ENCODE data around the gene SH3RF1. TPM values are rescaled to one million over a fixed set of nuclear protein-coding genes. Genes with fewer than 3 reads are reported as not detected.

The SH3RF1 gene
- total RNA-seq, 1 experiment from 2014 or later: 16.6 TPM

DNA sequence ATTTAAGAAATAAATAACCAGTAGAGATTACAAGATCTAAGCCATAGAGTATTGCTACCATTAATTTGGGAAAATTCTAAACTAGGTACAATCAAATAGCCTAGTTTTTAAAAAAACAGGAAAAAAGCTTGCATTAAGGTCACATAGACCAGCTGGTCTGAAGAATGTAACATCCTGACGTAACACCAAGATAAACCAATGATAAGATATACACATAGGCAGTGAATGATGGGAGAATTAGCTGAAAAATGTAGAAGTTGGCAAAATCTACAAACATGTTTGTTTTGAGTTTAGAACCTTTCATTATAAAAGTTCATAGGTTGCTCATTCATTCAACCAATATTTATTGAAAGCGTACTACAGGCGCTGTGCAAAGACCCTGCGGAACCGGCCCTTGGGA lies 120.0 kb downstream of the SH3RF1 start (continued):
- TF ChIP-seq ATF1 (CRISPR knock-in tag; IDR thresholded peaks at IDR 0.05) (no peak), FOXJ3 (CRISPR knock-in tag; IDR thresholded peaks at IDR 0.05; ENCODE audit: borderline replicate concordance) (no peak), OVOL2 (CRISPR knock-in tag; IDR thresholded peaks at IDR 0.05; ENCODE audit: borderline replicate concordance) (no peak), NR1H2 (CRISPR knock-in tag; IDR thresholded peaks at IDR 0.05) (no peak), JAZF1 (CRISPR knock-in tag; IDR thresholded peaks at IDR 0.05) (no peak), RELA (CRISPR knock-in tag; IDR thresholded peaks at IDR 0.05; ENCODE audit: borderline replicate concordance) (no peak), IRF2 (CRISPR knock-in tag; IDR thresholded peaks at IDR 0.05; ENCODE audit: borderline replicate concordance, low read depth) (no peak), ZNF396 (CRISPR knock-in tag; IDR thresholded peaks at IDR 0.05; ENCODE audit: borderline replicate concordance) (no peak)
- TF ChIP-seq, protein P1, sequence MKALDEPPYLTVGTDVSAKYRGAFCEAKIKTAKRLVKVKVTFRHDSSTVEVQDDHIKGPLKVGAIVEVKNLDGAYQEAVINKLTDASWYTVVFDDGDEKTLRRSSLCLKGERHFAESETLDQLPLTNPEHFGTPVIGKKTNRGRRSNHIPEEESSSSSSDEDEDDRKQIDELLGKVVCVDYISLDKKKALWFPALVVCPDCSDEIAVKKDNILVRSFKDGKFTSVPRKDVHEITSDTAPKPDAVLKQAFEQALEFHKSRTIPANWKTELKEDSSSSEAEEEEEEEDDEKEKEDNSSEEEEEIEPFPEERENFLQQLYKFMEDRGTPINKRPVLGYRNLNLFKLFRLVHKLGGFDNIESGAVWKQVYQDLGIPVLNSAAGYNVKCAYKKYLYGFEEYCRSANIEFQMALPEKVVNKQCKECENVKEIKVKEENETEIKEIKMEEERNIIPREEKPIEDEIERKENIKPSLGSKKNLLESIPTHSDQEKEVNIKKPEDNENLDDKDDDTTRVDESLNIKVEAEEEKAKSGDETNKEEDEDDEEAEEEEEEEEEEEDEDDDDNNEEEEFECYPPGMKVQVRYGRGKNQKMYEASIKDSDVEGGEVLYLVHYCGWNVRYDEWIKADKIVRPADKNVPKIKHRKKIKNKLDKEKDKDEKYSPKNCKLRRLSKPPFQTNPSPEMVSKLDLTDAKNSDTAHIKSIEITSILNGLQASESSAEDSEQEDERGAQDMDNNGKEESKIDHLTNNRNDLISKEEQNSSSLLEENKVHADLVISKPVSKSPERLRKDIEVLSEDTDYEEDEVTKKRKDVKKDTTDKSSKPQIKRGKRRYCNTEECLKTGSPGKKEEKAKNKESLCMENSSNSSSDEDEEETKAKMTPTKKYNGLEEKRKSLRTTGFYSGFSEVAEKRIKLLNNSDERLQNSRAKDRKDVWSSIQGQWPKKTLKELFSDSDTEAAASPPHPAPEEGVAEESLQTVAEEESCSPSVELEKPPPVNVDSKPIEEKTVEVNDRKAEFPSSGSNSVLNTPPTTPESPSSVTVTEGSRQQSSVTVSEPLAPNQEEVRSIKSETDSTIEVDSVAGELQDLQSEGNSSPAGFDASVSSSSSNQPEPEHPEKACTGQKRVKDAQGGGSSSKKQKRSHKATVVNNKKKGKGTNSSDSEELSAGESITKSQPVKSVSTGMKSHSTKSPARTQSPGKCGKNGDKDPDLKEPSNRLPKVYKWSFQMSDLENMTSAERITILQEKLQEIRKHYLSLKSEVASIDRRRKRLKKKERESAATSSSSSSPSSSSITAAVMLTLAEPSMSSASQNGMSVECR (CRISPR knock-in tag; IDR thresholded peaks at IDR 0.05; ENCODE audit: borderline replicate concordance): no peak
- TF ChIP-seq, protein P2, sequence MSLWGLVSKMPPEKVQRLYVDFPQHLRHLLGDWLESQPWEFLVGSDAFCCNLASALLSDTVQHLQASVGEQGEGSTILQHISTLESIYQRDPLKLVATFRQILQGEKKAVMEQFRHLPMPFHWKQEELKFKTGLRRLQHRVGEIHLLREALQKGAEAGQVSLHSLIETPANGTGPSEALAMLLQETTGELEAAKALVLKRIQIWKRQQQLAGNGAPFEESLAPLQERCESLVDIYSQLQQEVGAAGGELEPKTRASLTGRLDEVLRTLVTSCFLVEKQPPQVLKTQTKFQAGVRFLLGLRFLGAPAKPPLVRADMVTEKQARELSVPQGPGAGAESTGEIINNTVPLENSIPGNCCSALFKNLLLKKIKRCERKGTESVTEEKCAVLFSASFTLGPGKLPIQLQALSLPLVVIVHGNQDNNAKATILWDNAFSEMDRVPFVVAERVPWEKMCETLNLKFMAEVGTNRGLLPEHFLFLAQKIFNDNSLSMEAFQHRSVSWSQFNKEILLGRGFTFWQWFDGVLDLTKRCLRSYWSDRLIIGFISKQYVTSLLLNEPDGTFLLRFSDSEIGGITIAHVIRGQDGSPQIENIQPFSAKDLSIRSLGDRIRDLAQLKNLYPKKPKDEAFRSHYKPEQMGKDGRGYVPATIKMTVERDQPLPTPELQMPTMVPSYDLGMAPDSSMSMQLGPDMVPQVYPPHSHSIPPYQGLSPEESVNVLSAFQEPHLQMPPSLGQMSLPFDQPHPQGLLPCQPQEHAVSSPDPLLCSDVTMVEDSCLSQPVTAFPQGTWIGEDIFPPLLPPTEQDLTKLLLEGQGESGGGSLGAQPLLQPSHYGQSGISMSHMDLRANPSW (CRISPR knock-in tag; conservative IDR thresholded peaks at IDR 0.05; ENCODE audit: low read depth): no peak

DNA sequence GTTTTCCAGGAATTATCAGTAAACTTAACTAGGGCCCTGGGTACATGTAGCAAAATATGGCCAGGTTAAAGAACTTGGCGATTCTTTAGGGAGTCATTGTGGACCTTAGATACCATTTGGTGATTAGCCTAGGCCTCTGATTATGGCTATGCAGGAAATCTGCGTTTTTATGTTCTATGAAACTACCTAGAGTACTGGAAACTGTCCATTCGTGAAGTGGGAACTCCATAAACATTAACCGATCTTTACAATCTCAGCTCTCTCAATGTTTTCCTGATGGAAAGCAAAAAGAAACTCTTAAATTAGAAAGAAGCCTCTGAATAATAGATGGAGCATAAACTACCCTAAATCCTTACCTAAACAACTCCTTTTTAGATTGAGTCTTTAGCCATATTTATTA lies 121.9 kb downstream of the SH3RF1 start:
- CTCF ChIA-PET: no interaction called here
- H3K4me3 Mint-ChIP-seq: no peak overlapping the region
- no peak for TF ChIP-seq RELA (CRISPR knock-in tag; IDR thresholded peaks at IDR 0.05; ENCODE audit: borderline replicate concordance)
- TF ChIP-seq, protein P3, sequence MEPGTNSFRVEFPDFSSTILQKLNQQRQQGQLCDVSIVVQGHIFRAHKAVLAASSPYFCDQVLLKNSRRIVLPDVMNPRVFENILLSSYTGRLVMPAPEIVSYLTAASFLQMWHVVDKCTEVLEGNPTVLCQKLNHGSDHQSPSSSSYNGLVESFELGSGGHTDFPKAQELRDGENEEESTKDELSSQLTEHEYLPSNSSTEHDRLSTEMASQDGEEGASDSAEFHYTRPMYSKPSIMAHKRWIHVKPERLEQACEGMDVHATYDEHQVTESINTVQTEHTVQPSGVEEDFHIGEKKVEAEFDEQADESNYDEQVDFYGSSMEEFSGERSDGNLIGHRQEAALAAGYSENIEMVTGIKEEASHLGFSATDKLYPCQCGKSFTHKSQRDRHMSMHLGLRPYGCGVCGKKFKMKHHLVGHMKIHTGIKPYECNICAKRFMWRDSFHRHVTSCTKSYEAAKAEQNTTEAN (CRISPR knock-in tag; IDR thresholded peaks at IDR 0.05): no peak
- TF ChIP-seq, protein P4, sequence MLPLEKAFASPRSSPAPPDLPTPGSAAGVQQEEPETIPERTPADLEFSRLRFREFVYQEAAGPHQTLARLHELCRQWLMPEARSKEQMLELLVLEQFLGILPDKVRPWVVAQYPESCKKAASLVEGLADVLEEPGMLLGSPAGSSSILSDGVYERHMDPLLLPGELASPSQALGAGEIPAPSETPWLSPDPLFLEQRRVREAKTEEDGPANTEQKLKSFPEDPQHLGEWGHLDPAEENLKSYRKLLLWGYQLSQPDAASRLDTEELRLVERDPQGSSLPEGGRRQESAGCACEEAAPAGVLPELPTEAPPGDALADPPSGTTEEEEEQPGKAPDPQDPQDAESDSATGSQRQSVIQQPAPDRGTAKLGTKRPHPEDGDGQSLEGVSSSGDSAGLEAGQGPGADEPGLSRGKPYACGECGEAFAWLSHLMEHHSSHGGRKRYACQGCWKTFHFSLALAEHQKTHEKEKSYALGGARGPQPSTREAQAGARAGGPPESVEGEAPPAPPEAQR (CRISPR knock-in tag; IDR thresholded peaks at IDR 0.05): no peak
- TF ChIP-seq ATF3 (CRISPR knock-in tag; conservative IDR thresholded peaks at IDR 0.05): no peak
- no peak for TF ChIP-seq KAT7 (CRISPR knock-in tag; IDR thresholded peaks at IDR 0.05; ENCODE audit: borderline replicate concordance)
- no peak for TF ChIP-seq JAZF1 (CRISPR knock-in tag; IDR thresholded peaks at IDR 0.05)
- TF ChIP-seq IRF2 (CRISPR knock-in tag; IDR thresholded peaks at IDR 0.05; ENCODE audit: borderline replicate concordance, low read depth): no peak
- TF ChIP-seq ZNF317 (CRISPR knock-in tag; IDR thresholded peaks at IDR 0.05; ENCODE audit: borderline replicate concordance, low read depth): no peak
- TF ChIP-seq CREM (CRISPR knock-in tag; IDR thresholded peaks at IDR 0.05): no peak
- TF ChIP-seq, protein P5, sequence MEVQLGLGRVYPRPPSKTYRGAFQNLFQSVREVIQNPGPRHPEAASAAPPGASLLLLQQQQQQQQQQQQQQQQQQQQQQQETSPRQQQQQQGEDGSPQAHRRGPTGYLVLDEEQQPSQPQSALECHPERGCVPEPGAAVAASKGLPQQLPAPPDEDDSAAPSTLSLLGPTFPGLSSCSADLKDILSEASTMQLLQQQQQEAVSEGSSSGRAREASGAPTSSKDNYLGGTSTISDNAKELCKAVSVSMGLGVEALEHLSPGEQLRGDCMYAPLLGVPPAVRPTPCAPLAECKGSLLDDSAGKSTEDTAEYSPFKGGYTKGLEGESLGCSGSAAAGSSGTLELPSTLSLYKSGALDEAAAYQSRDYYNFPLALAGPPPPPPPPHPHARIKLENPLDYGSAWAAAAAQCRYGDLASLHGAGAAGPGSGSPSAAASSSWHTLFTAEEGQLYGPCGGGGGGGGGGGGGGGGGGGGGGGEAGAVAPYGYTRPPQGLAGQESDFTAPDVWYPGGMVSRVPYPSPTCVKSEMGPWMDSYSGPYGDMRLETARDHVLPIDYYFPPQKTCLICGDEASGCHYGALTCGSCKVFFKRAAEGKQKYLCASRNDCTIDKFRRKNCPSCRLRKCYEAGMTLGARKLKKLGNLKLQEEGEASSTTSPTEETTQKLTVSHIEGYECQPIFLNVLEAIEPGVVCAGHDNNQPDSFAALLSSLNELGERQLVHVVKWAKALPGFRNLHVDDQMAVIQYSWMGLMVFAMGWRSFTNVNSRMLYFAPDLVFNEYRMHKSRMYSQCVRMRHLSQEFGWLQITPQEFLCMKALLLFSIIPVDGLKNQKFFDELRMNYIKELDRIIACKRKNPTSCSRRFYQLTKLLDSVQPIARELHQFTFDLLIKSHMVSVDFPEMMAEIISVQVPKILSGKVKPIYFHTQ (CRISPR knock-in tag; IDR thresholded peaks at IDR 0.05): no peak
- TF ChIP-seq OVOL2 (CRISPR knock-in tag; IDR thresholded peaks at IDR 0.05; ENCODE audit: borderline replicate concordance): no peak
- TF ChIP-seq SP1 (CRISPR knock-in tag; conservative IDR thresholded peaks at IDR 0.05): no peak
- no peak for TF ChIP-seq ZNF121 (CRISPR knock-in tag; IDR thresholded peaks at IDR 0.05)
- TF ChIP-seq ZNF232 (CRISPR knock-in tag; IDR thresholded peaks at IDR 0.05): no peak
- no peak for TF ChIP-seq GTF2I (CRISPR knock-in tag; conservative IDR thresholded peaks at IDR 0.05)
- TF ChIP-seq ESRRA (CRISPR knock-in tag; IDR thresholded peaks at IDR 0.05; ENCODE audit: borderline replicate concordance): no peak
- TF ChIP-seq TEAD4 (CRISPR knock-in tag; IDR thresholded peaks at IDR 0.05): no peak

More for the DNA sequence above, 121.9 kb downstream of the SH3RF1 start:
- H3K27me3 Mint-ChIP-seq (ENCODE audit: low read depth): no peaks in the 10 kb centered on the region
- no peak for DNase-seq (ENCODE audit: low spot score)
- POLR2A ChIA-PET: no interaction called here
- H3K36me3 Mint-ChIP-seq: peaks cover 4% of the 10 kb centered on the region; the same call in 1 of the 2 replicates
- no peak overlapping the region for H3K27ac Mint-ChIP-seq
- ATAC-seq: no peak
- no peaks in the 10 kb centered on the region for H3K9me3 Mint-ChIP-seq
- peaks cover 17% of the 10 kb centered on the region for H3K4me1 Mint-ChIP-seq
